Smooth muscle cell (in vitro differentiated cells): Measurements from ENCODE around the gene ZMAT5. TPM values are rescaled to one million over a fixed set of nuclear protein-coding genes. Genes with fewer than 3 reads are reported as not detected.
"Not testable (repeated sequence)": the region's sequence is repeated elsewhere in the genome, so short reads cannot be mapped to it uniquely, and the experiment has no call there.

Experiments
- DNase-seq: peaks from one replicate; lab custom pipeline; 2025; ENCODE audit not compliant: unreplicated experiment; lab: John Stamatoyannopoulos, UW
- H2AFZ ChIP-seq: fragments of 200-600 bp; sonication (generic); 2 replicates; pipeline ENCODE4 v1.6.0; 2016; ENCODE audit warnings: antibody characterized with exemption, low read depth, mild to moderate bottlenecking
- H3F3A ChIP-seq: fragments of 200-600 bp; sonication (generic); 2 replicates; pipeline ENCODE4 v1.6.0; 2017; ENCODE audit warnings: antibody characterized with exemption, low read depth
- H3K27ac ChIP-seq: fragments of 200-600 bp; sonication (generic); 2 replicates; pipeline ENCODE4 v1.5.1; 2016; ENCODE audit warnings: low read depth, mild to moderate bottlenecking
- H3K27me3 ChIP-seq: fragments of 200-600 bp; sonication (generic); 2 replicates; pipeline ENCODE4 v1.6.1; 2016; ENCODE audit warnings: low read depth, mild to moderate bottlenecking
- H3K36me3 ChIP-seq: fragments of 200-600 bp; sonication (generic); 2 replicates; pipeline ENCODE4 v1.5.1; 2016; ENCODE audit warnings: low read depth
- H3K4me1 ChIP-seq: fragments of 200-600 bp; sonication (generic); 2 replicates; pipeline ENCODE4 v1.5.1; 2016; ENCODE audit warnings: low read depth
- H3K4me2 ChIP-seq: fragments of 200-600 bp; sonication (generic); 2 replicates; pipeline ENCODE4 v1.6.0; 2016; ENCODE audit warnings: mild to moderate bottlenecking
- H3K4me3 ChIP-seq: fragments of 200-600 bp; sonication (generic); 2 replicates; pipeline ENCODE4 v1.5.1; 2016; ENCODE audit warnings: mild to moderate bottlenecking
- H3K79me2 ChIP-seq: fragments of 200-600 bp; sonication (generic); 2 replicates; pipeline ENCODE4 v1.6.0; 2016; ENCODE audit warnings: low read depth, mild to moderate bottlenecking
- H3K9ac ChIP-seq: fragments of 200-600 bp; sonication (generic); 2 replicates; pipeline ENCODE4 v1.6.0; 2016; ENCODE audit warnings: low read depth
- H3K9me3 ChIP-seq: fragments of 200-600 bp; sonication (generic); replicated peaks from 2 replicates; pipeline ENCODE4 v1.5.1; 2016; ENCODE audit warnings: low read depth
- H4K20me1 ChIP-seq: fragments of 200-600 bp; sonication (generic); 2 replicates; pipeline ENCODE4 v1.6.0; 2016; ENCODE audit warnings: low read depth
- CTCF ChIP-seq: fragments of 200-600 bp; sonication (generic); IDR thresholded peaks from 2 replicates; pipeline ENCODE4 v1.5.1; 2017; ENCODE audit warnings: borderline replicate concordance, mild to moderate bottlenecking, antibody characterized with exemption; ENCODE audit not compliant: insufficient read depth, poor library complexity, severe bottlenecking
- WGBS: methylation state at CpG from one replicate; pipeline ENCODE4 v1.1.7; 2016; ENCODE audit warnings: low lambda C conversion rate; 5-methylcytosine and 5-hydroxymethylcytosine counted together
- polyA plus RNA-seq: library from polyadenylated mRNA; unstranded; fragments of >200 nt; fragmentation: Nextera tagmentation; extraction: Ambion mirVana; gene quantifications from 2 replicates; pipeline ENCODE4 v1.2.1, GENCODE V29; 2016
- total RNA-seq: library from RNA; depleted of rRNA; stranded (reverse); fragments of >200 nt; gene quantifications from 2 replicates; pipeline ENCODE4 v1.2.3, GENCODE V29; 2014

ZMAT5 gene
- total and polyA plus RNA-seq, 2 experiments from 2014 or later, result 26.0 to 57.8 TPM

- TF ChIP-seq CTCF, result no peak
- Histone ChIP-seq H2AFZ (no peak overlapping the region), H4K20me1 (peaks cover 20% of the 10 kb centered on the region), H3K9ac (no peak overlapping the region), H3K27me3 (no peaks in the 10 kb centered on the region), H3K4me2 (no peak overlapping the region), H3K27ac (no peak overlapping the region), H3K9me3 (no peaks in the 10 kb centered on the region), H3K79me2 (no peaks in the 10 kb centered on the region), H3K4me3 (no peak overlapping the region), H3F3A (no peaks in the 10 kb centered on the region), H3K36me3 (no peaks in the 10 kb centered on the region), H3K4me1 (no peaks in the 10 kb centered on the region)
- DNase-seq, result no peak
- WGBS, result 93% methylated on average over 9 of the region's 9 CpGs
Measured at GRCh38 chr22:29755889-29756288, 10.9 kb downstream of the ZMAT5 start.

GRCh38 chr22:29754658-29755395 is 12.0 kb downstream of the ZMAT5 start:
- DNase-seq, H3K27ac ChIP-seq, H3K9me3 ChIP-seq, H3K36me3 ChIP-seq, H3K79me2 ChIP-seq, H3K4me1 ChIP-seq, H3F3A ChIP-seq, H3K4me3 ChIP-seq, H3K4me2 ChIP-seq, H3K27me3 ChIP-seq, H2AFZ ChIP-seq, H3K9ac ChIP-seq: not testable (repeated sequence)
- H4K20me1 ChIP-seq, result peaks cover 20% of the 10 kb centered on the region
- 93% methylated on average over 11 of the region's 11 CpGs for WGBS

- peaks cover 12% of the 10 kb centered on the region for H4K20me1 ChIP-seq
- no peak overlapping the region for H2AFZ ChIP-seq
- 89% methylated on average over 16 of the region's 16 CpGs for WGBS
Measured at GRCh38 chr22:29753808-29754657, 12.8 kb downstream of the ZMAT5 start.

More at GRCh38 chr22:29753808-29754657, 12.8 kb downstream of the ZMAT5 start:
- Histone ChIP-seq H3K27me3 (no peaks in the 10 kb centered on the region), H3K79me2 (no peaks in the 10 kb centered on the region), H3K4me3 (no peak overlapping the region), H3K9ac (no peak overlapping the region), H3K4me2 (no peak overlapping the region), H3K36me3 (no peaks in the 10 kb centered on the region), H3F3A (no peaks in the 10 kb centered on the region), H3K4me1 (no peaks in the 10 kb centered on the region), H3K27ac (no peak overlapping the region), H3K9me3 (no peaks in the 10 kb centered on the region)
- DNase-seq, result no peak
- TF ChIP-seq CTCF, result no peak
